PFSK-1 (cell line): Measurements from ENCODE around the gene INF2.

Experiments used
- FOXP2 ChIP-seq: optimal IDR thresholded peaks from 2 replicates; pipeline ENCODE3; 2011; ENCODE audit warnings: borderline replicate concordance, control low read depth, inconsistent platforms; ENCODE audit not compliant: insufficient read depth; ENCODE audit errors: extremely low read length, extremely low read depth
- POLR2AphosphoS5 ChIP-seq: IDR thresholded peaks from 2 replicates; pipeline ENCODE4 v1.6.1; 2012; ENCODE audit warnings: low read depth, mild to moderate bottlenecking, control low read depth, low read length, moderate library complexity
- SIN3A ChIP-seq: IDR thresholded peaks from 2 replicates; pipeline ENCODE4 v1.6.1; 2012; ENCODE audit warnings: mild to moderate bottlenecking, low read length, moderate library complexity, borderline replicate concordance; ENCODE audit not compliant: insufficient read depth
- TAF1 ChIP-seq: IDR thresholded peaks from 2 replicates; pipeline ENCODE4 v1.6.1; 2012; ENCODE audit warnings: low read length, control low read depth, borderline replicate concordance; ENCODE audit not compliant: insufficient read depth
- TF ChIP-seq, protein P1 (sequence below), 2 experiments: IDR thresholded peaks; 2 replicates each; pipeline versions ENCODE4 v1.6.1 to v1.8.0; 2011 to 2012; ENCODE audit warnings: low read depth in 2 of 2, low read length in 2 of 2, control low read depth in 1 of 2, inconsistent platforms in 1 of 2, mild to moderate bottlenecking in 1 of 2, moderate library complexity in 1 of 2; ENCODE audit not compliant: insufficient read depth in 1 of 2

The INF2 gene

DNA sequence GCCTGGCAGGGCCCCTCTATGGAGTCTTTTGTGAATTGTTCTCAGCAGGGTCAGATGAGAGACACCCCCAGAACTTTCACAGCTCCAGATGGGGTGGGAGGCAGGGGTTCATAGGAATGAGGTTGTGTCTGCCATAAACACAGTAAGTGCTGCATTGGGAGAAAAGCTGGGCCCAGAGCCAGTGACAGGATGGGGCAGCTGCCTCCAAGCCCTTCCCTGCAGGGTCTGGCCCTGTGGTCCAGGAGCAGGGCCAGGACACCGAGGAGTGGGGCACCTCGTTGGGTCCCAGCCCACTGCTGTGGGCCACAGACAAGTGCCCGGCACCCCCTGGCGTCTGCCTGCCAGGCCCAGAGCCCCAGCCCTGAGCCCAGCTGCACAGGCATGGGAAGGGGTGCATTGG lies 13.3 kb downstream of the INF2 start:
- TF ChIP-seq TAF1 (no peak), SIN3A (no peak), POLR2AphosphoS5 (no peak), FOXP2 (no peak)
- TF ChIP-seq, protein P1, sequence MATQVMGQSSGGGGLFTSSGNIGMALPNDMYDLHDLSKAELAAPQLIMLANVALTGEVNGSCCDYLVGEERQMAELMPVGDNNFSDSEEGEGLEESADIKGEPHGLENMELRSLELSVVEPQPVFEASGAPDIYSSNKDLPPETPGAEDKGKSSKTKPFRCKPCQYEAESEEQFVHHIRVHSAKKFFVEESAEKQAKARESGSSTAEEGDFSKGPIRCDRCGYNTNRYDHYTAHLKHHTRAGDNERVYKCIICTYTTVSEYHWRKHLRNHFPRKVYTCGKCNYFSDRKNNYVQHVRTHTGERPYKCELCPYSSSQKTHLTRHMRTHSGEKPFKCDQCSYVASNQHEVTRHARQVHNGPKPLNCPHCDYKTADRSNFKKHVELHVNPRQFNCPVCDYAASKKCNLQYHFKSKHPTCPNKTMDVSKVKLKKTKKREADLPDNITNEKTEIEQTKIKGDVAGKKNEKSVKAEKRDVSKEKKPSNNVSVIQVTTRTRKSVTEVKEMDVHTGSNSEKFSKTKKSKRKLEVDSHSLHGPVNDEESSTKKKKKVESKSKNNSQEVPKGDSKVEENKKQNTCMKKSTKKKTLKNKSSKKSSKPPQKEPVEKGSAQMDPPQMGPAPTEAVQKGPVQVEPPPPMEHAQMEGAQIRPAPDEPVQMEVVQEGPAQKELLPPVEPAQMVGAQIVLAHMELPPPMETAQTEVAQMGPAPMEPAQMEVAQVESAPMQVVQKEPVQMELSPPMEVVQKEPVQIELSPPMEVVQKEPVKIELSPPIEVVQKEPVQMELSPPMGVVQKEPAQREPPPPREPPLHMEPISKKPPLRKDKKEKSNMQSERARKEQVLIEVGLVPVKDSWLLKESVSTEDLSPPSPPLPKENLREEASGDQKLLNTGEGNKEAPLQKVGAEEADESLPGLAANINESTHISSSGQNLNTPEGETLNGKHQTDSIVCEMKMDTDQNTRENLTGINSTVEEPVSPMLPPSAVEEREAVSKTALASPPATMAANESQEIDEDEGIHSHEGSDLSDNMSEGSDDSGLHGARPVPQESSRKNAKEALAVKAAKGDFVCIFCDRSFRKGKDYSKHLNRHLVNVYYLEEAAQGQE (IDR thresholded peaks at IDR 0.05; ENCODE audit: insufficient read depth in 1 of 2, low read depth in 2 of 2, low read length in 2 of 2), result no peak

DNA sequence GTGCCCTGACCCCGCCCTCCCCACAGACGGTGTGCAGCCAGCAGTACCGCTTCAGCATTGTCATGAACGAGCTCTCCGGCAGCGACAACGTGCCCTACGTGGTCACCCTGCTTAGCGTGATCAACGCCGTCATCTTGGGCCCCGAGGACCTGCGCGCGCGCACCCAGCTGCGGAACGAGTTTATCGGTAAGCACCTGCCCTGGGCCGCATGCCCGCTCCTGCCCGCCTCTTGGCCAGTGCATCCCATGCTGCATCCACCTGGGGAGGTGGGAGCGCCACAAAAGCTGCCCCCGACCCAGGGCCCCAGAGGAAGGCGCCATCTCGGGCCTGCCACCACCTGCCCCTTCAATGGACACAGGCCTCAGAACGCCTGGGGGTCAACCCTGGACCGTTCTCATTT lies 13.9 kb downstream of the INF2 start:
- TF ChIP-seq SIN3A, result no peak
- no peak for TF ChIP-seq POLR2AphosphoS5
- TF ChIP-seq FOXP2, result no peak
- TF ChIP-seq, protein P1 (IDR thresholded peaks at IDR 0.05; ENCODE audit: insufficient read depth in 1 of 2, low read depth in 2 of 2, low read length in 2 of 2), result no peak
- TF ChIP-seq TAF1, result no peak

DNA sequence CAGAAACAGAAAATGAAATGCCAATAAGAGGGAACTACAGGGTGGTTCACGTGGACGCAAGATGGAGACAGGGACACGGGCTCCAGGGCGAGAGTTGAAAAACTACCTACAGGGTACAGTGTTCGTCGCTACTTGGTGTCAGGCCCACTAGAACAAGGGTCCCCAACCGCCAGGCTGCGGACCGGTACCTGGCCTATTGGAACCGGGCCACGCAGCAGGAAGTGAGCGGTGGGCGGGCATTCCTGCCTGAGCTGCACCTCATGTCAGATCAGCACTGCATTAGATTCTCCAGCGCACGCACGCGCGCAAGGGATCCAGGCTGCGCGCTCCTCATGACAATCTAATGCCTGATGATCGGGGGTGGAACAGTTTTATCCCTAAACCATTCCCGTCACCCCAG lies 14.8 kb downstream of the INF2 start:
- no peak for TF ChIP-seq FOXP2
- no peak for TF ChIP-seq TAF1
- TF ChIP-seq POLR2AphosphoS5, result no peak
- TF ChIP-seq, protein P1 (IDR thresholded peaks at IDR 0.05; ENCODE audit: insufficient read depth in 1 of 2, low read depth in 2 of 2, low read length in 2 of 2), result no peak
- TF ChIP-seq SIN3A, result no peak

DNA sequence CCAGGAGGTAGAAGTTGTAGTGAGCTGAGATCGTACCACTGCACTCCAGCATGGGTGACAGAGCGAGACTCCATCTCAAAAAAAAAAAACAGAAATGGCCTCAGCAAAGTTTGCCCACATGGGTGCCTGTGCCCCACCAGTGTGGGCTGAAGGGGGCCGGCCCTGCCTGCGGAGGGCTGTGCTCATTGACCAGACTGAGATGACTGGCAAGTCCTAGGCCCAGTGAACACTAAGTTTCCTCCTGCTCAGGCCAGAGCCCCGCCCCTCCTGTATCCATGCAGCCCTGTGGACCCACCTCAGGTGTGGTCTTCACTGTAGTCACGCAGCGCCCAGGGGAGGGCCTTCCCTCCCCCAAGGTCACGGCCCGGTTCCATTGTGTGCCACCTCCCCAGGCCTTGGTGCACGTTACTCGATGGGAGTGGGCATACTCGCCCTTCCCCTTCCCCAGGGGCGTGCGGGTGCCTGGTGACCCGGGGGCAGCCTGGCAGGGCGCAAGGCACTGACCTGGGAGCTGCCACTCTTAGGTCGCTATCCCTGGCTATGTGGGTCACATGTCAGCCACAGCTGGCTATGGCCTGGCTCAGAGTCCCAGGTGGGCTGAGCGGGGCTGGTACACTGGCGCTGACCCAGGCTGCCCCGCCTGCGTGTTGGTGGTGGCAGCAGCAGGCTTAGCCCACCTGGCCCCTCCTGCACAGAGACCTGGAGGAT lies 16.1 kb downstream of the INF2 start:
- no peak for TF ChIP-seq FOXP2
- TF ChIP-seq SIN3A, result no peak
- no peak for TF ChIP-seq TAF1
- TF ChIP-seq, protein P1 (IDR thresholded peaks at IDR 0.05; ENCODE audit: insufficient read depth in 1 of 2, low read depth in 2 of 2, low read length in 2 of 2), result no peak
- no peak for TF ChIP-seq POLR2AphosphoS5
